NCI-H526 (cell line): ENCODE results near the gene RGS9.
A peak's percentile ranks its signal among the peaks of the same experiment; 100 is the strongest.

Experiments used
- DNase-seq, 2 experiments: peaks; one replicate each; lab custom pipeline; 2025; lab: John Stamatoyannopoulos, UW

The RGS9 gene

GRCh38 chr17:65219124-65219523, 82.0 kb downstream of the RGS9 start:
- peak in 1 of 2 experiments; percentile 6 for DNase-seq

- no peak for DNase-seq
These were observed 82.5 kb downstream of the RGS9 start for GRCh38 chr17:65219707-65220106.

- no peak for DNase-seq
These were observed 83.6 kb downstream of the RGS9 start for GRCh38 chr17:65220732-65221131.

- DNase-seq: no peak
These were observed 85.1 kb downstream of the RGS9 start for GRCh38 chr17:65222214-65222738.

GRCh38 chr17:65225061-65225460, 87.9 kb downstream of the RGS9 start:
- no peak for DNase-seq

GRCh38 chr17:65226227-65226626, 89.1 kb downstream of the RGS9 start:
- DNase-seq: no peak

GRCh38 chr17:65227637-65228036, 90.5 kb downstream of the RGS9 start:
- DNase-seq: no peak

GRCh38 chr17:65228287-65228686, 91.1 kb downstream of the RGS9 start:
- no peak for DNase-seq

- no peak for DNase-seq
These were observed 91.8 kb downstream of the RGS9 start for GRCh38 chr17:65228734-65229620.

- no peak for DNase-seq
These were observed 92.4 kb downstream of the RGS9 start for GRCh38 chr17:65229621-65229995.

- no peak for DNase-seq
These were observed 92.9 kb downstream of the RGS9 start for GRCh38 chr17:65230040-65230439.

GRCh38 chr17:65231086-65231485, 93.9 kb downstream of the RGS9 start:
- DNase-seq: no peak

GRCh38 chr17:65231662-65232335, 94.6 kb downstream of the RGS9 start:
- peak; percentile 35 to 68 for DNase-seq

- no peak for DNase-seq
These were observed 98.1 kb downstream of the RGS9 start for GRCh38 chr17:65235284-65235683.

- no peak for DNase-seq
These were observed 99.2 kb downstream of the RGS9 start for GRCh38 chr17:65236321-65236720.

- DNase-seq: peak in 1 of 2 experiments; percentile 51
These were observed 106.9 kb downstream of the RGS9 start for GRCh38 chr17:65243838-65244625.

- no peak for DNase-seq
These were observed 109.1 kb downstream of the RGS9 start for GRCh38 chr17:65246252-65246651.

- DNase-seq: no peak
These were observed 112.6 kb downstream of the RGS9 start for GRCh38 chr17:65249774-65250173.

- DNase-seq: no peak
These were observed 117.0 kb downstream of the RGS9 start for GRCh38 chr17:65254166-65254565.

- DNase-seq: no peak
These were observed 122.1 kb downstream of the RGS9 start for GRCh38 chr17:65259281-65259680.

- no peak for DNase-seq
These were observed 122.7 kb downstream of the RGS9 start for GRCh38 chr17:65259696-65260485.
